Immature natural killer cell (primary cell): ENCODE measurements around the gene TGFBR3. TPM values are rescaled to one million over a fixed set of nuclear protein-coding genes. Genes with fewer than 3 reads are reported as not detected.

Experiments used
- DNase-seq, 3 donors: peaks; one replicate each; pipeline ENCODE4 v3.0.0; 2022; ENCODE audit warnings: mixed read lengths in 1 of 3
- H3K27ac Mint-ChIP-seq, 6 donors: one replicate each; pipeline ENCODE4 v1.8.0; 2020; ENCODE audit warnings: mixed read lengths in 6 of 6, mild to moderate bottlenecking in 5 of 6, inconsistent platforms in 4 of 6, moderate library complexity in 3 of 6
- H3K27me3 Mint-ChIP-seq, 3 donors: one replicate each; pipeline ENCODE4 v1.8.0; 2020 to 2021; ENCODE audit warnings: low read depth in 3 of 3, mild to moderate bottlenecking in 3 of 3, mixed read lengths in 3 of 3, moderate library complexity in 3 of 3, inconsistent platforms in 1 of 3
- H3K36me3 Mint-ChIP-seq, 3 donors: one replicate each; pipeline ENCODE4 v1.8.0; 2020; ENCODE audit warnings: mixed read lengths in 3 of 3, inconsistent platforms in 2 of 3, mild to moderate bottlenecking in 2 of 3
- H3K4me1 Mint-ChIP-seq, 2 donors: one replicate each; pipeline ENCODE4 v1.8.0; 2020; ENCODE audit warnings: inconsistent platforms in 2 of 2, mild to moderate bottlenecking in 2 of 2, mixed read lengths in 2 of 2, moderate library complexity in 1 of 2
- H3K4me3 Mint-ChIP-seq, 5 donors: one replicate each; pipeline ENCODE4 v1.8.0; 2020; ENCODE audit warnings: mild to moderate bottlenecking in 5 of 5, mixed read lengths in 5 of 5, inconsistent platforms in 3 of 5, moderate library complexity in 3 of 5
- H3K9me3 Mint-ChIP-seq, 6 donors: one replicate each; pipeline ENCODE4 v1.8.0; 2020; ENCODE audit warnings: mild to moderate bottlenecking in 6 of 6, mixed read lengths in 6 of 6, inconsistent platforms in 4 of 6, moderate library complexity in 3 of 6
- polyA plus RNA-seq, 3 donors: library from polyadenylated mRNA; unstranded; fragments of 300-500 nt; fragmentation: Illumina TruSeq; gene quantifications; one replicate each; pipeline ENCODE4 v1.2.3, GENCODE V29; 2021

Gene TGFBR3
- polyA plus RNA-seq, 3 donors from 2014 or later: 141 to 245 (median 183) TPM

DNA sequence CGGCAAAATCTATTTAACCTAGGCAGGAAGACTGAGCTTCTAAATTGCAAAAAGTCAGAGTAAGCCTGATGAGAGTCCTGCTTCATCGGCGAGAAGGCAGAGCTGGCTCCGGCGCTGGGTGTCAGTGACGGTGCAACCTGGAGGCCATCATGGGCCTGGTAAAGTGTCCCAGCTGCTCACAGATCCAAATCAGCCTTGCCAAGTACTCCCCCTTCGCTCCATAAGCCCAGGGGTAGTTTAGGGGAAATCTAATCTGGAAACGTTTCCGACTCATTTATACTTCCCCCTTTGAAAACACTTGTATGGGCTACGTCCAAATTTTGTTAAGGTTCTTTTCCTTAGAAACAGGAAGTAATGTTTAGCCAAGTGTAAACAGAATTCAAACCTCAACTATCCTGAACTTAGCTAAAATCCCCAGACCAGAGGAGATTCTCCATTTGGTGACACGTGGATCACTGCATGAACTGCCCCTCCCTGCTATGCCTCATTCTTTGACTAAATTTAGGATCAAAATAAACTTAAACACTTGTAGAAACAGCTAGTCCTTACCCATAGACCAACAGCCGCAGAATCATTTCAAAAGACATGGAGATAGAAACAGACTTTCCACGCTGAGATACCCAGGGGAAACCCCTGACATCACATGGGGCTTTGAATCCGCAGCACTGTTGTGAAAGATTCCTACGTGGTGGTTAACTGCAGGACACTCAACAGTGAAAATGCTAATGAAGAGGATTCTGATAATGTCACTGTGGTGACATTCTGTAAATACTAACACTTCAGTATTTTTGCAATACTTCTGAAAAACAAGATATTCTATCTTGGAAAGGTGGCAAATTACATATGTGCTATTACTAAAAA lies 172.7 kb downstream of the TGFBR3 start:
- peak overlapping the region; percentile 62 to 80 (median 72) for H3K4me3 Mint-ChIP-seq
- H3K27ac Mint-ChIP-seq: peak overlapping the region; percentile 92 to 99 (median 94)
- H3K4me1 Mint-ChIP-seq: peaks cover 85 to 94% of the 10 kb centered on the region in 2 donors
- H3K9me3 Mint-ChIP-seq: no peaks in the 10 kb centered on the region
- DNase-seq: peak; percentile 62 to 83 (median 82)
- H3K27me3 Mint-ChIP-seq: peaks cover 2 to 61% (median 36%) of the 10 kb centered on the region in 3 donors
- peaks cover 48 to 91% (median 78%) of the 10 kb centered on the region in 3 donors for H3K36me3 Mint-ChIP-seq

DNA sequence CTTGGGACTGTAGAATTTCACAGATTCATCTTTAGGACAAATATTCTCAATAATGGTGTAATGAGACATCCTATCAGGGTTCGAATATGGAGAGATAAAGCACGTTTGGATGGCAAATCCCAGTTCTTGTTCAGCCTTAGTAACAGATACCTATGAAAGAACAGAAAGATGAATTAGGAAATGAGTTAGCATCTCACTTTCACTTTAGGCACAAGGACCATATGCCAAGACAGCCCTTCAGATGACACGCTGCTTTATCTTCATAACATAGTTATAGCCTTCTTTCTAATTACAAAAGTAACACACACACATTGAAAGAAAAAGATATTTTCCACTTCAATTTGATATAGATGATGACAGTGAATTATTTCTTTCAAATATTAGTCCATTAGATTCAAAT lies 173.6 kb downstream of the TGFBR3 start:
- Mint-ChIP-seq H3K27me3 (peaks cover 2 to 60% (median 42%) of the 10 kb centered on the region in 3 donors), H3K4me3 (peak overlapping the region; percentile 62 to 80 (median 72)), H3K4me1 (peaks cover 91 to 97% of the 10 kb centered on the region in 2 donors), H3K27ac (peak overlapping the region; percentile 92 to 99 (median 94)), H3K9me3 (no peaks in the 10 kb centered on the region), H3K36me3 (peaks cover 50 to 94% (median 82%) of the 10 kb centered on the region in 3 donors)
- DNase-seq: peak in 2 of 3 donors; percentile 20 to 24

GRCh38 chr1:91711504-91712247 lies 174.3 kb downstream of the TGFBR3 start:
- peaks cover 2 to 61% (median 42%) of the 10 kb centered on the region in 3 donors for H3K27me3 Mint-ChIP-seq
- no peaks in the 10 kb centered on the region for H3K9me3 Mint-ChIP-seq
- peak overlapping the region; percentile 3 to 80 (median 62) for H3K4me3 Mint-ChIP-seq
- H3K4me1 Mint-ChIP-seq: peaks cover 98 to 100% of the 10 kb centered on the region in 2 donors
- DNase-seq: no peak
- peak overlapping the region; percentile 92 to 99 (median 94) for H3K27ac Mint-ChIP-seq
- peaks cover 53 to 94% (median 83%) of the 10 kb centered on the region in 3 donors for H3K36me3 Mint-ChIP-seq

GRCh38 chr1:91710261-91710660 lies 175.7 kb downstream of the TGFBR3 start:
- Mint-ChIP-seq H3K36me3 (peaks cover 60 to 93% (median 85%) of the 10 kb centered on the region in 3 donors), H3K27me3 (peaks cover 2 to 55% (median 44%) of the 10 kb centered on the region in 3 donors), H3K4me1 (peaks cover 94 to 99% of the 10 kb centered on the region in 2 donors), H3K4me3 (peak overlapping the region in 4 of 5 donors; percentile 19 to 62 (median 50)), H3K27ac (peak overlapping the region; percentile 92 to 99 (median 94)), H3K9me3 (no peaks in the 10 kb centered on the region)
- DNase-seq: no peak

- Mint-ChIP-seq H3K4me1 (peaks cover 92 to 98% of the 10 kb centered on the region in 2 donors), H3K27ac (peak overlapping the region; percentile 68 to 94 (median 84)), H3K9me3 (no peaks in the 10 kb centered on the region)
Observed at GRCh38 chr1:91708691-91709090, 177.3 kb downstream of the TGFBR3 start.

GRCh38 chr1:91707890-91708218 lies 178.1 kb downstream of the TGFBR3 start:
- Mint-ChIP-seq H3K27ac (peak overlapping the region; percentile 83 to 94 (median 90)), H3K27me3 (peaks cover 2 to 53% (median 33%) of the 10 kb centered on the region in 3 donors), H3K4me1 (peaks cover 87 to 98% of the 10 kb centered on the region in 2 donors), H3K9me3 (no peaks in the 10 kb centered on the region), H3K4me3 (peak overlapping the region in 2 of 5 donors; percentile 24 to 38), H3K36me3 (peaks cover 68 to 96% (median 78%) of the 10 kb centered on the region in 3 donors)
- DNase-seq: no peak

More at GRCh38 chr1:91708691-91709090, 177.3 kb downstream of the TGFBR3 start:
- Mint-ChIP-seq H3K4me3 (peak overlapping the region in 2 of 5 donors; percentile 2 to 36), H3K27me3 (peaks cover 2 to 53% (median 41%) of the 10 kb centered on the region in 3 donors), H3K36me3 (peaks cover 60 to 93% (median 76%) of the 10 kb centered on the region in 3 donors)
- DNase-seq: no peak

DNA sequence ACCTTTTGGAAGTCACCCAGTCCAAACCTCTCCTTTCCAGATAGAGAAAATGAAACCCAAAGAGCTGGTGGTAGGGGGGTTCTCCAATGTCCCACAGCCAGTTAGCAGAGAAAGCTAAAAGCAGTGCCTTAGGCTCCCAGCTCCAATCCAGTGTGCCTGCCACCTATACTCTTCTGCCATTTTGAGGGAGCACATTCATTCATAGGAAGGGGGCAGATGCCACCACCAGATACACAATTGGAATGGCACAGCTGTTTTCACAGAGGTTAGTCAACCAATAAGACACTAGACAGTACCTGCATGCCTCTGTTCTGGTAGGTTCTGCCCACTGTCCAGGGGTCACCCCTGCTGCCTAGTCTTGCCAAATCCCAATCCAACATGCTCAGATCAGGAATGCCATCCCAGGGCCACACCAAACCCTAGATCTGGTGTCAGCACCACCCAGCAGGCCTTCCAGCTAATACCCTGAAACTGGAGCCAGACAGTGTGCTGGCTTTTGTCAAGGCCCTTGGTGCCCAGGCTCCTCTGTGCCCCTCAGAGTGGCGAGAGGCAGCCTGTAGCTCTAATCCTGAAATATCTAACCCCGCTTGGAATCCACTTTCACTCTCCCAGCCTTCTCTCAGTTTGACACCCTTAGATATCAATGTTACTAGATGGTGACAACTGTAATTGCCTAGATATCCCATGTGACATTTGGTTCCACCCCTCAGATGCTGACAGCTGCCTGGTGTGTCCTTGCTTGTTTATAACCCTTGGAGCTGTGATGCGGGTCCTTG lies 178.6 kb downstream of the TGFBR3 start:
- Mint-ChIP-seq H3K27me3 (peaks cover 2 to 49% (median 29%) of the 10 kb centered on the region in 3 donors), H3K27ac (peak overlapping the region; percentile 83 to 94 (median 90)), H3K36me3 (peaks cover 64 to 91% (median 78%) of the 10 kb centered on the region in 3 donors), H3K4me3 (peak overlapping the region in 2 of 5 donors; percentile 32 to 38), H3K9me3 (no peaks in the 10 kb centered on the region), H3K4me1 (peaks cover 82 to 92% of the 10 kb centered on the region in 2 donors)
- no peak for DNase-seq

DNA sequence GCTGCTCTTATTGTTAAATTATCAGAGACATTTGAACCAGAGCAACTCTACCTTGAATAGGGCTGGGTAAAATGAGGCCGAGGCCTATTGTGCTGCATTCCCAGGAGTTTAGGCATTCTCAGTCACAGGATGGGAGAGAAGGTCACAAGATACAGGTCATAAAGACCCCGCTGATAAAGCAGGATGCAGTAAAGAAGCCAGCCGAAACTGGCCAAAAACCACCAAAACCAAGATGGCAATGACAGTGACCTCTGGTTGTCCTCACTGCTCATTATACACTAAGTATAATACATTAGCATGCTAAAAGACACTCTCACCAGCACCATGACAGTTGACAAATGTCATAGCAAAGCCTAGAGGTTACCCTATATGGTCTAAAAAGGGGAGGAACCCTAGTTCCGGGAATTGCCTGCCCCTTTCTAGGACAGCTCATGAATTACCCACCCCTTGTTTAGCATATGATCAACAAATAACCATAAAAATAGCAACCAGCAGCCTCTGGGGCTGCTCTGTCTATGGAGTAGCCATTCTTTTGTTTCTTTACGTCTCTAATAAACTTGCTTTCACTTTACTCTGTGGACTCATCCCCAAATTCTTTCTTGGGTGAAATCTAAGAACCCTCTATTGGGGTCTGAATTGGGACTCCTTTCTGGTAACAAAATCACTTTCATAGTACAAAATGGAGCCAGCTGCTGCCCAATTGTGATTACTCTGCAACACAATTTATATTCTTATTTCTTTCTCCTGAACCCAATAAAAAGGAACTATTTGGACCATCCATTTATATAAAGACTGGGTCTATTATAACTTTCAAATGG lies 179.6 kb downstream of the TGFBR3 start:
- Mint-ChIP-seq H3K4me3 (peak overlapping the region in 2 of 5 donors; percentile 18 to 22), H3K27me3 (peaks cover 2 to 46% (median 34%) of the 10 kb centered on the region in 3 donors), H3K4me1 (peaks cover 78 to 91% of the 10 kb centered on the region in 2 donors), H3K9me3 (no peaks in the 10 kb centered on the region), H3K36me3 (peaks cover 62 to 91% (median 76%) of the 10 kb centered on the region in 3 donors), H3K27ac (peak overlapping the region; percentile 36 to 94 (median 88))
- DNase-seq: no peak

- H3K4me3 Mint-ChIP-seq: peak overlapping the region in 1 of 5 donors; percentile 27
- no peaks in the 10 kb centered on the region for H3K9me3 Mint-ChIP-seq
- H3K27me3 Mint-ChIP-seq: peaks cover 2 to 36% (median 29%) of the 10 kb centered on the region in 3 donors
- peaks cover 60 to 90% (median 73%) of the 10 kb centered on the region in 3 donors for H3K36me3 Mint-ChIP-seq
- peaks cover 75 to 91% of the 10 kb centered on the region in 2 donors for H3K4me1 Mint-ChIP-seq
- H3K27ac Mint-ChIP-seq: peak overlapping the region; percentile 79 to 89 (median 82)
- no peak for DNase-seq
Observed at GRCh38 chr1:91704746-91705145, 181.2 kb downstream of the TGFBR3 start.

- Mint-ChIP-seq H3K36me3 (peaks cover 70 to 86% (median 72%) of the 10 kb centered on the region in 3 donors), H3K27me3 (peaks cover 0 to 37% (median 29%) of the 10 kb centered on the region in 3 donors), H3K9me3 (no peaks in the 10 kb centered on the region), H3K4me3 (no peak overlapping the region), H3K27ac (peak overlapping the region; percentile 41 to 83 (median 76)), H3K4me1 (peaks cover 72 to 91% of the 10 kb centered on the region in 2 donors)
- DNase-seq: no peak
Observed at GRCh38 chr1:91703095-91703494, 182.9 kb downstream of the TGFBR3 start.

DNA sequence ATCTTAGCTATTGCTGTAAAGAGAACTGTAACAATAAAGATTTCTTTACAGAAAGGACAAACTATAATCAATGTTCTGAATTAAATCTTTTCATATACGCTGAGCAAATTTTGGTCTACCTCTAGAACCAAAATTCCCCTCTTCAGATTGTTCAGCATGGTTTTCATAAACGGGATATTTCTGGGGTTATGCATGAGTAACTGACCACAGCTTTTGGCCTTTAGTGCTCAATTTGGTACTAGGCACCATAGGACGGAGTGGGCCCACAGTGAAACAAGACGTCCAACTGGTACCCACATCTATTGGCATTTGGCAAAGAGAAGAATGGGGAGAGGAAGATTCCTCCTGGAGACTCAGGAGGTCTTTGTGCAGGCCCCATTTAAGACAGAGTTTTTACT lies 184.5 kb downstream of the TGFBR3 start:
- peaks cover 4 to 32% (median 30%) of the 10 kb centered on the region in 3 donors for H3K27me3 Mint-ChIP-seq
- DNase-seq: no peak
- peak overlapping the region; percentile 55 to 83 (median 81) for H3K27ac Mint-ChIP-seq
- no peaks in the 10 kb centered on the region for H3K9me3 Mint-ChIP-seq
- H3K4me3 Mint-ChIP-seq: no peak overlapping the region
- peaks cover 72 to 91% of the 10 kb centered on the region in 2 donors for H3K4me1 Mint-ChIP-seq
- peaks cover 63 to 82% (median 70%) of the 10 kb centered on the region in 3 donors for H3K36me3 Mint-ChIP-seq
